Measurements from ENCODE around the gene COP1. TPM values are rescaled to one million over a fixed set of nuclear protein-coding genes. Genes with fewer than 3 reads are reported as not detected.

Gene COP1
- total RNA-seq, 6 experiments from 2014 or later, result 19.7 to 33.7 (median 20.9) TPM

DNA sequence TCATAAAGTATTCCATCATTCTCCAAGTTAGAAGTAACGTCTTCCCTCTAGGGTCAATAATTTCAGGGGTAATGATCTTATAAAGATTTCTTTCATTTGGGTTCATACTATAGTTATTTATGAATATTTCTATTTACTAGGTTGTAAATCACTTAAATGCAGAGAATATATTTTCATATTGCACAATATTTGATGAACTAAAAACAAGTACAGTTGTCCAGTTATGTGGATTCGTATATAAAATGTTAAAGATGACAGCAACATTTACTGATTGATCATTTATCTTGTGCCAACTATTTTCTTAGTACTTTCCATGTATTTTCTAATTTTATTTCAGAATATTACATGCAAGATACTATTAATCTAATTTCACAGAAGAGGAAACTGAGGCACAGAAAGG is 243.3 kb downstream of the COP1 start:
- no peaks in the 10 kb centered on the region for H3K27me3 ChIP-seq
- intact Hi-C loops (cut with DNase I), result no loop called here

DNA sequence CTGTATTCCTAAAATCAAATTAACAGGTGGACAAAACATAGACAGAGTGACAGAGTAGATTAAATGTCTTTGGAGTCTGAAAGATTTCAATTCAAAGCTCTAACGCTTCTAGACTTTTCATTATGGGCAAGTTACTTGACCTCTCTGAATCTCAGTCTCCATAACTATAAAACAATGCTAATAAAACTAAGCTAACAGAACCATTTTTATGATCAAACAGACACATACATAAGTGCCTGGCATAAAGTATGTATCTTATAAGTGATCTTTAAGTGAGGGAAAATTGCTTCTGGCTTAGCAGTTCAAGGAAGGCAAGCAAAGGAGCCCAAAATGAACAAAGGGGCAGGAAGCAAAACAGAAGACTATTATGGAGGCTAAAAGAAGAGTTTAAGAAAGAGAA is 246.9 kb downstream of the COP1 start:
- TF ChIP-seq, protein P1, sequence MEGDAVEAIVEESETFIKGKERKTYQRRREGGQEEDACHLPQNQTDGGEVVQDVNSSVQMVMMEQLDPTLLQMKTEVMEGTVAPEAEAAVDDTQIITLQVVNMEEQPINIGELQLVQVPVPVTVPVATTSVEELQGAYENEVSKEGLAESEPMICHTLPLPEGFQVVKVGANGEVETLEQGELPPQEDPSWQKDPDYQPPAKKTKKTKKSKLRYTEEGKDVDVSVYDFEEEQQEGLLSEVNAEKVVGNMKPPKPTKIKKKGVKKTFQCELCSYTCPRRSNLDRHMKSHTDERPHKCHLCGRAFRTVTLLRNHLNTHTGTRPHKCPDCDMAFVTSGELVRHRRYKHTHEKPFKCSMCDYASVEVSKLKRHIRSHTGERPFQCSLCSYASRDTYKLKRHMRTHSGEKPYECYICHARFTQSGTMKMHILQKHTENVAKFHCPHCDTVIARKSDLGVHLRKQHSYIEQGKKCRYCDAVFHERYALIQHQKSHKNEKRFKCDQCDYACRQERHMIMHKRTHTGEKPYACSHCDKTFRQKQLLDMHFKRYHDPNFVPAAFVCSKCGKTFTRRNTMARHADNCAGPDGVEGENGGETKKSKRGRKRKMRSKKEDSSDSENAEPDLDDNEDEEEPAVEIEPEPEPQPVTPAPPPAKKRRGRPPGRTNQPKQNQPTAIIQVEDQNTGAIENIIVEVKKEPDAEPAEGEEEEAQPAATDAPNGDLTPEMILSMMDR (IDR thresholded peaks at IDR 0.05), result no peak
- TF ChIP-seq POLR2A (IDR thresholded peaks at IDR 0.05), result no peak
- H3K36me3 ChIP-seq, result no peaks in the 10 kb centered on the region
- H3K27ac ChIP-seq, result no peak overlapping the region
- H3K4me3 ChIP-seq, result no peak overlapping the region
- H3K4me1 ChIP-seq, result no peaks in the 10 kb centered on the region
- H3K27me3 ChIP-seq, result no peaks in the 10 kb centered on the region
- ATAC-seq, result no peak
- intact Hi-C loops (cut with DNase I), result no loop called here
- DNase-seq, result no peak
- H3K9me3 ChIP-seq, result no peaks in the 10 kb centered on the region
- WGBS (ENCODE audit: insufficient coverage, low coverage, low lambda C conversion rate, missing lambda C conversion rate), result 92% methylated on average over 1 of the region's 1 CpG

More for the DNA sequence above, 243.3 kb downstream of the COP1 start:
- Histone ChIP-seq H3K4me1 (no peaks in the 10 kb centered on the region), H3K9me3 (no peaks in the 10 kb centered on the region), H3K4me3 (no peak overlapping the region), H3K27ac (no peak overlapping the region), H3K36me3 (no peaks in the 10 kb centered on the region)
- ATAC-seq (no peak), DNase-seq (no peak)
- WGBS (ENCODE audit: insufficient coverage, low coverage, low lambda C conversion rate, missing lambda C conversion rate), result 94% methylated on average over 2 of the region's 2 CpGs
- no peak for TF ChIP-seq POLR2A (IDR thresholded peaks at IDR 0.05)
- TF ChIP-seq, protein P1 (IDR thresholded peaks at IDR 0.05), result no peak

DNA sequence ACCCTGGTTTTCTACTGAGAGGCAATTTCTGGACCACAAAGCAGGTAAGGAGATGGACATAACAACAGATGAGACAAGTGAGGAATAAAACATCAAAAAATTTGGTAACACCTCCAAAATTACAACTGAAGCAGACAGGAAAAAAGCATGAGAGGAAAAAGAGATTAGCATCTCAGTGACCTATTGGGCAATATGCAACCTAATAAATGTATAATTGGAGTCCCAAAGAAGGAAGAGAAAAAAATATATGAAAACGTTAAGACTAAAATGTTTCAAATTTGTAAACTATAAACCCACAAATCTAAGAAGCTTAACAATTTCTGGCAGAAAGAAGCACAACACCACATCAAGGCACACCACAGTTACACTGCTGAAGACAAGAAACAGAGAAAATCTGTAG is 255.5 kb downstream of the COP1 start:
- Histone ChIP-seq H3K36me3 (peaks cover 0 to 9% (median 2%) of the 10 kb centered on the region in 4 donors), H3K27me3 (no peaks in the 10 kb centered on the region)
- no peak for ATAC-seq

DNA sequence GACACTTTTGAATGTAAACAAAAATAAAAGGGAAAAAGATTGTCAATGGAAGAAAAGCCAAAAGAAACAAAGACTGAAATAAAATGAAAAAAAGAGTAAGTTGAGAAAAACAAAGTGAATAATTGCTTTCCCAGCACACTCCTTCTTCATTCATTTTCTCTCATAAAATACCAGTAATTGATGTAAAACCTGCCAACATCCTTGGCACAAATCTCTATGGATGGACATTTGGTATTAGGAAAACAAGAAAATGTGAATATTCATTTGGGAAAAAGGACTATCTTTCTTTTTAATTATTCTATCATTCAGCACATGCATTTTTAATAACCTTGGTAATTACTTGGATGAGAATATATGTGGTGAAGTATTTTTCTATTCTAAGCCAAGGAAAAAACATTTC is 259.3 kb downstream of the COP1 start:
- Histone ChIP-seq H3K27me3 (no peaks in the 10 kb centered on the region), H3K4me1 (no peaks in the 10 kb centered on the region), H3K9me3 (peaks cover 0 to 3% (median 0%) of the 10 kb centered on the region in 4 donors), H3K36me3 (peaks cover 0 to 10% (median 3%) of the 10 kb centered on the region in 4 donors), H3K27ac (no peak overlapping the region), H3K4me3 (no peak overlapping the region)
- DNase-seq (no peak), ATAC-seq (no peak)
- intact Hi-C loops (cut with DNase I), result no loop called here
- TF ChIP-seq, protein P1 (IDR thresholded peaks at IDR 0.05), result no peak
- TF ChIP-seq POLR2A (IDR thresholded peaks at IDR 0.05), result no peak

More for the DNA sequence above, 255.5 kb downstream of the COP1 start:
- 60% methylated on average over 1 of the region's 1 CpG for WGBS (ENCODE audit: insufficient coverage, low coverage, low lambda C conversion rate, missing lambda C conversion rate)
- Histone ChIP-seq H3K4me1 (no peaks in the 10 kb centered on the region), H3K27ac (no peak overlapping the region), H3K4me3 (no peak overlapping the region), H3K9me3 (peaks cover 0 to 3% (median 0%) of the 10 kb centered on the region in 4 donors)
- no peak for TF ChIP-seq POLR2A (IDR thresholded peaks at IDR 0.05)
- TF ChIP-seq, protein P1 (IDR thresholded peaks at IDR 0.05), result no peak
- no peak for DNase-seq
- intact Hi-C loops (cut with DNase I), result no loop called here

DNA sequence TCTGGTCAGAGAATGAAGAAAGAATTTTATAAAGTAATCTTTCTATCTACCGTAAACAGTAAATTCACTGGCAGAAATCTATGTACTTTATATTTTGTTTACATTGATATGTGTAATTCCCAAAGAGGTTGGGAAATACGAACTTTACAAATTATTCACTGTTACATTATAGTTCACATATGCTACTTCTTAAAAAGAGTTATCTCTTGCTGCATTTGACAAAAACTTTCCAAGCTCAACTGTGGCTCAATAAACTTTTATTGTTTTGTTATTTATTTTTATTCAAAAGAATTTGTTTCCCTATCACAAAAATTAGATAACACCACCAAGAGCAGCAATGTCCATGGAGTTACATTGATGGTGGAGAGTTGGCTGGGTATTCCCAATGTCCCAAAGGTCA is 262.5 kb downstream of the COP1 start:
- DNase-seq (no peak), ATAC-seq (no peak)
- no peak for TF ChIP-seq POLR2A (IDR thresholded peaks at IDR 0.05)
- TF ChIP-seq, protein P1 (IDR thresholded peaks at IDR 0.05), result no peak
- Histone ChIP-seq H3K4me3 (no peak overlapping the region), H3K27ac (no peak overlapping the region), H3K36me3 (peaks cover 0 to 10% (median 4%) of the 10 kb centered on the region in 4 donors), H3K4me1 (no peaks in the 10 kb centered on the region), H3K27me3 (no peaks in the 10 kb centered on the region), H3K9me3 (no peaks in the 10 kb centered on the region)
- WGBS (ENCODE audit: insufficient coverage, low coverage, low lambda C conversion rate, missing lambda C conversion rate), result 89% methylated on average over 2 of the region's 2 CpGs
- intact Hi-C loops (cut with DNase I), result no loop called here

Measured in right lobe of liver (tissue), 6 donors.